Activated naive CD4-positive, alpha-beta T cell treated with Interleukin-2 at 50 U/mL for 16 hours (primary cell): Measurements from ENCODE around the gene ZBTB11.
"Not testable (repeated sequence)": the region's sequence is repeated elsewhere in the genome, so short reads cannot be mapped to it uniquely, and the experiment has no call there.

ENCODE experiments used
- DNase-seq: peaks from one replicate; pipeline ENCODE4 v3.0.0-alpha.2; 2020

ZBTB11 gene

DNA sequence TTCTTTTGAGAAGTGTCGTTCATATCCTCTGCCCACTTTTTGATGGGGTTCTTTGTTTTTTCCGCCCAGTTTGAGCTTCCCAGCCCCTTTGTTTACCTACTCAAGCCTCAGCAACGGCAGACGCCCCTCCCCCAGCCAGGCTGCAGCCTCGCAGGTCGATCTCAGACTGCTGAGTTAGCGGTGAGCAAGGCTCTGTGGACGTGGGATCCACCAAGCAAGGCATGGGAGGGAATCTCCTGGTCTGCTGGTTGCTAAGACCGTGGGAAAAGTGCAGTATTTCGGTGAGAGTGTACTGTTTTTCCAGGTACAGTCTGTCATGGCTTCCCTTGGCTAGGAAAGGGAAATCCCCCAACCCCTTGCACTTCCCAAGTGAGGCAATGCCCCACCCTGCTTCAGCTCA lies 71.5 kb downstream of the ZBTB11 start:
- DNase-seq = not testable (repeated sequence)

DNA sequence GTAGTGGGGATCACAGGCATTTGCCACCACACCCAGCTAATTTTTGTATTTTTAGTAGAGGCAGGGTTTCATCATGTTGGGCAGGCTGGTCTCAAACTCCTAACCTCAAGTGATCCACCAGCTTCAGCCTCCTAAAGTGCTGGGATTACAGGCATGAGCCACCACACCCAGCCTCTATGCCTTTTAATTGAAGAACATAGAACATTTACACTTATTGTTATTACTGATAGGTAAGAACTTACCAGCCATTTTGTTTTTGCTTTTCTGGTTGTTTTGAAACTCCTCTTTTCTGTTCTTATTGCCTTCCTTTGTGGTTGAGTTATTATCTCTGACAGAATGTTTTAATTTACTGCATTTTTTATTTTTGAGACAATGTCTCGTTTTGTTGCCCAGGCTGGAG lies 73.7 kb downstream of the ZBTB11 start:
- no peak for DNase-seq

DNA sequence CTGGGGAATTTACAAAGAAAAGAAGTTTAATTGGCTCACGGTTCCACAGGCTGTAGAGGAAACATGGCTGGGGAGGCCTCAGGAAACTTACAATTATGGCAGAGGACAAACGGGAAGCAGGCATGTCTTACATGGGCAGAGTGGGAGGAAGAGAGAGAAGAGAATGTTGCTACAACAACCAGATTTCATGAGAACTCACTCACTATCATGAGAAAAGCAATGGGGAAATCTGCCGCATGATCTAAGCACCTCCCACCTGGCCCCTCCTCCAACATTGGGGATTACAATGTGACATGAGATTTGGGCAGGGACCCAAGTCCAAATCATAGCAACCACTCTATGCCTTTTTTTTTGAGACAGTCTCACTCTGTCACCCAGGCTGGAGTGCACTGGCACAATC lies 74.2 kb downstream of the ZBTB11 start:
- no peak for DNase-seq
